T-helper 2 cell treated with Interferon-gamma antibody and Interleukin-4, amounts not matched to agents 100 ng/mL and 5 ng/mL, for 36 hours (primary cell): ENCODE data around the gene HDAC8. TPM values are rescaled to one million over a fixed set of nuclear protein-coding genes. Genes with fewer than 3 reads are reported as not detected.

Source experiments
- intact Hi-C: fragments of 100-400 bp; cut with micrococcal nuclease; formaldehyde crosslinking; loops from one replicate; pipeline ENCODE4 v1.15.1; 2023
- total RNA-seq: library from RNA; stranded (reverse); gene quantifications from 2 replicates; pipeline ENCODE4 v1.2.3, GENCODE V29; 2022

Gene HDAC8
- total RNA-seq, 1 donor from 2014 or later: 30.5 TPM

DNA sequence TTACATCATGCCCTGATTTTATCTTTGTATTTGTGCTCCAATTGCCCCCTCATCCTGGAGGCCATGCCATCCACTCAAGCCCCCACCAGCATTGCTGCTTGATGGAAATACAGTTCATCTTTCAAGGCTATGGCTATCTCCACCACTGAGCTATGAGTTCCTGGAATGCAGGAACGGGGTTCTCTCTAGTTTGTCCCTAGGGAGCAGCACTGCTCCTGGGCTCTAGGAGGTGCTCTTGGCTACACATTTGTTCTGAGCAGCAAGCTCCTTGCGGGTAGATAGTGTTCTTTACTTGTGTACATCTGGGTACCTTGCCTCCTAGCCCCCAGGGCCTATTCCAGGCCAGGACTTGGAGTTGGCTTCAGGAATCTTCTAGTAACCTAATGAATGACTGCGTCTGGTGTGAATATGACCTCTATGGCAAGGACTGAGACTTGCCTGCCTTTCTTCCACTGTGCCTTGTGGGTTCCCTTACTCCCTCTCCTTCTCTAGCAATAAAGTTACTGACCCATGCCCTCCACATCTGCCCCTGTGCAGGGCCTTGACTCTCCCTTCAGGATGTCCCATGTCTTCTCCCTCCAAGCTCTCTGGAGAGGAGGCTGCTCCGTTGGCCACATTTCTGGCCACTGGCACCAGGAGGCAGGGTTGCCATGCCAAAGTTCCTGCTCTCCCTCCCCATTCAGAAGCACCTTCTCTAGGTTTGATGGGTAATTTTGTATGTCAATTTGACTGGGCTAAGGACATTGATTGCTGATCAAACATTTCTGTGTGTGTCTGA, 274.5 kb downstream of the HDAC8 start:
- intact Hi-C loops: no loop called here

- intact Hi-C loops: no loop called here
Measured at GRCh38 chrX:72296991-72297390, 275.7 kb downstream of the HDAC8 start.

GRCh38 chrX:72295745-72296144, 276.9 kb downstream of the HDAC8 start:
- intact Hi-C loops: no loop called here

DNA sequence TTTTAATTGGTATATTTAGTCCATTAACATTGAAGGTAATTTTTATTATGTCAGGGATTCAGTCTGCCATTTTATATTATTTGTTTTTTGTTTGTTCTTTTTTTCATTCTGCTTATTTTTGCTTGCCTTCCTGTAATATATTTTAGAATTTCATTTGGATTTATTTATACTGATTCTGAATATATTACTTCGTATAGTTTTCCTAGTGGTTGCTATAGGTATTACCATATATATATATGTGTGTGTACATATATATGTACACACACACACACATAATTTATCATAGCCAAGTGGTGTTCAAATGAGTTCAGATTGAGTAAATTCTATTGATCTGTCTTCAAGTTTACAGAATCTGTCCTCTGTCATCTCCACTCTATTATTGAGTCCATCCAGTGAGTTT, 278.1 kb downstream of the HDAC8 start:
- intact Hi-C loops: no loop called here

- intact Hi-C loops: no loop called here
Measured at GRCh38 chrX:72282302-72282701, 290.3 kb downstream of the HDAC8 start.

DNA sequence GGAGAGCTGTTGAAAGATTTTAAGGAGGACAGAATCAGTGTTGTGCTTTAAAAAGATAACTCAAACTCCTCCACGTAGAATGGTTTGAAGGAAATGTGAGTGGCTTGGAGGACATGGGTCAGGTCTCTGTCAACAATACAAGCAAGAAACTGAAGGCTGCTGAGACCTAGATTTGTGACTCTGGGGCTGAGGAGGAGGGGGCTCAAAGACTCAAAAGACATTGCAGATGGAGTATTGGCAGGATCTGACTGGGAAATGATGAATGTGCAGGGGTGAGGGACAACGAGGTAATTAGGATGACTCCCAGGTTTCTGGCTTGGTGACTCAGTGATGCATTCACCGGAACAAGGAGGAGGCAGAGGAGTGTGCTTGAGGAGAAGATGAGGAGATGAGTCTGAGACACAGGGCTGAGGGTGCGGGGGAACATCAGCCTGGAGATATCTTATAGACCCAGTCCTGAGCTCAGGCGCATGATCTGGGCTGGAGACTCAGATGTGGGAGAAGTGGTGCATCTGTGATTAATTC, 292.3 kb downstream of the HDAC8 start:
- intact Hi-C loops: no loop called here

Other genes starting within 250 kb of the HDAC8 start
- gene PHKA1, start 141.5 kb upstream of the HDAC8 start, total RNA-seq: 3.0 and 3.3 TPM in 2 replicates
- gene DMRTC1B, start 204.0 kb upstream of the HDAC8 start, total RNA-seq: not detected in 2 replicates
- not detected in 2 replicates for gene FAM236B, start 209.8 kb upstream of the HDAC8 start, total RNA-seq
- not detected in 2 replicates for gene FAM236D, start 235.4 kb upstream of the HDAC8 start, total RNA-seq